MM.1S (cell line): ENCODE results near the gene CILP2.

Experiments
- DNase-seq: peaks from one replicate; pipeline ENCODE4 v3.0.0-alpha.2; 2015
- H2AFZ ChIP-seq: fragments of 300-600 bp; sonication (generic); 2 replicates; pipeline ENCODE4 v1.6.0; 2016; ENCODE audit warnings: antibody characterized with exemption, low read length
- H3F3A ChIP-seq: fragments of 300-600 bp; sonication (generic); 2 replicates; pipeline ENCODE4 v1.6.1; 2016; ENCODE audit warnings: mild to moderate bottlenecking, antibody characterized with exemption, low read length, moderate library complexity, mixed read lengths; ENCODE audit not compliant: insufficient read depth
- H3K27ac ChIP-seq: fragments of 300-600 bp; sonication (generic); 2 replicates; pipeline ENCODE4 v1.5.1; 2016; ENCODE audit warnings: mild to moderate bottlenecking, low read length
- H3K27me3 ChIP-seq: fragments of 300-600 bp; sonication (generic); replicated peaks from 2 replicates; pipeline ENCODE4 v1.6.0; 2016; ENCODE audit warnings: low read length; ENCODE audit not compliant: insufficient read depth
- H3K36me3 ChIP-seq: fragments of 300-600 bp; sonication (generic); replicated peaks from 2 replicates; pipeline ENCODE4 v1.6.1; 2016; ENCODE audit warnings: mild to moderate bottlenecking, low read length, mixed read lengths; ENCODE audit not compliant: insufficient read depth
- H3K4me1 ChIP-seq: fragments of 300-600 bp; sonication (generic); 2 replicates; pipeline ENCODE4 v1.6.1; 2016; ENCODE audit warnings: low read length, mixed read lengths
- H3K4me2 ChIP-seq: fragments of 300-600 bp; sonication (generic); 2 replicates; pipeline ENCODE4 v1.6.0; 2016; ENCODE audit warnings: low read depth, low read length
- H3K4me3 ChIP-seq: fragments of 300-600 bp; sonication (generic); 2 replicates; pipeline ENCODE4 v1.5.1; 2016; ENCODE audit warnings: low read length, mixed read lengths
- H3K79me2 ChIP-seq: fragments of 300-600 bp; sonication (generic); 2 replicates; pipeline ENCODE4 v1.6.1; 2016; ENCODE audit warnings: mixed run types, low read length, mixed read lengths
- H3K9ac ChIP-seq: fragments of 300-600 bp; sonication (generic); 2 replicates; pipeline ENCODE4 v1.6.1; 2016; ENCODE audit warnings: low read length, mixed read lengths
- H3K9me2 ChIP-seq: fragments of 300-600 bp; sonication (generic); replicated peaks from 2 replicates; pipeline ENCODE4 v1.6.1; 2016; ENCODE audit warnings: mild to moderate bottlenecking, low read length, mixed read lengths; ENCODE audit not compliant: insufficient read depth
- H3K9me3 ChIP-seq: fragments of 300-600 bp; sonication (generic); replicated peaks from 2 replicates; pipeline ENCODE4 v1.6.1; 2016; ENCODE audit warnings: mild to moderate bottlenecking, low read length, mixed read lengths; ENCODE audit not compliant: insufficient read depth
- H4K20me1 ChIP-seq: fragments of 300-600 bp; sonication (generic); 2 replicates; pipeline ENCODE4 v1.6.1; 2016; ENCODE audit warnings: mild to moderate bottlenecking, low read length, moderate library complexity, mixed read lengths; ENCODE audit not compliant: insufficient read depth
- EZH2 ChIP-seq: fragments of 300-600 bp; sonication (generic); optimal IDR thresholded peaks from 2 replicates; pipeline ENCODE3; 2017; ENCODE audit warnings: low read depth, mild to moderate bottlenecking, antibody characterized with exemption, low read length, mixed read lengths
- EZH2phosphoT487 ChIP-seq: fragments of 300-600 bp; sonication (generic); IDR thresholded peaks from 2 replicates; pipeline ENCODE4 v1.6.1; 2018; ENCODE audit warnings: antibody characterized with exemption, low read length
- TF ChIP-seq, protein P1 (sequence below): fragments of 300-600 bp; sonication (generic); IDR thresholded peaks from 2 replicates; pipeline ENCODE4 v1.5.1; 2016; ENCODE audit warnings: antibody characterized with exemption, low read length, mixed read lengths

The CILP2 gene

DNA sequence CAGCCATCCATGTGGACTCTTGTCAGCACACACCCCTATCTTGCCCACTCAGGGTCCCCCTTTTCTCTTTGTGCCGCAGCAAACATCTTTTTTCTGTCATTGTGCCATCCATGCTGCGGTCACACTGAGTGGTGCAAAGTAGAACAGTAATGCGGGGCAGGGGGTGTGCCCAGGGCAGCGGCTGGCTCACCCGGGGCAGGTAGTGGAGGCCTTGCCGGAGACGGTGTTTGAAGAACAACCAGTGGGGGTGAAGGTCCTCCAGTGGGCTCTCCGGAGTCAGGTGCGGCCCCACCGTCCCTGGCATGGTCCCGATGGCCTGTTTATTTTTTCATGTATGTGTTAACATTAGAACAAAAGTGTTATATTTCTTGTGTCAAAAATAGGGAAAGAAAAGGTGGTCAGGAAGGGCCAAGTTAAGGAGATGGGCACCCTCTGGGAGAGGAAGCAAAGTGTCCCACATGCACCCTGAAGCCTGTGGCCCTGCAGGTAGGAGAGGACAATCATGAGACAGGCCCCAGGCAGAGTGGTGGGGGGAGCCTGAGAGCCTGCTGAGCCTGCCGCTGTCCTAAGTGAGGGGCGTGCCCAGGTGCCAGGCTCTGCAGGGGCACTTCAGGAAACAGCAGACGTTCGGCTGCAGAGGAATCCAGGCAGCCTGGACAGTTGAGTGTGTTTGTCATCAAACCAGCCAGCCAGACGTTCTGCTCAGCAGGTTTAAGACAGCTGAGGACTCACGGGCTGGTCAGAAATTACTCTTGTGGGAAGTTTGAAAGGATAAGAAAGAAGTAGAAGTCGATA is 35.1 kb upstream of the CILP2 start:
- H3K9ac ChIP-seq, result no peak overlapping the region
- DNase-seq, result no peak

DNA sequence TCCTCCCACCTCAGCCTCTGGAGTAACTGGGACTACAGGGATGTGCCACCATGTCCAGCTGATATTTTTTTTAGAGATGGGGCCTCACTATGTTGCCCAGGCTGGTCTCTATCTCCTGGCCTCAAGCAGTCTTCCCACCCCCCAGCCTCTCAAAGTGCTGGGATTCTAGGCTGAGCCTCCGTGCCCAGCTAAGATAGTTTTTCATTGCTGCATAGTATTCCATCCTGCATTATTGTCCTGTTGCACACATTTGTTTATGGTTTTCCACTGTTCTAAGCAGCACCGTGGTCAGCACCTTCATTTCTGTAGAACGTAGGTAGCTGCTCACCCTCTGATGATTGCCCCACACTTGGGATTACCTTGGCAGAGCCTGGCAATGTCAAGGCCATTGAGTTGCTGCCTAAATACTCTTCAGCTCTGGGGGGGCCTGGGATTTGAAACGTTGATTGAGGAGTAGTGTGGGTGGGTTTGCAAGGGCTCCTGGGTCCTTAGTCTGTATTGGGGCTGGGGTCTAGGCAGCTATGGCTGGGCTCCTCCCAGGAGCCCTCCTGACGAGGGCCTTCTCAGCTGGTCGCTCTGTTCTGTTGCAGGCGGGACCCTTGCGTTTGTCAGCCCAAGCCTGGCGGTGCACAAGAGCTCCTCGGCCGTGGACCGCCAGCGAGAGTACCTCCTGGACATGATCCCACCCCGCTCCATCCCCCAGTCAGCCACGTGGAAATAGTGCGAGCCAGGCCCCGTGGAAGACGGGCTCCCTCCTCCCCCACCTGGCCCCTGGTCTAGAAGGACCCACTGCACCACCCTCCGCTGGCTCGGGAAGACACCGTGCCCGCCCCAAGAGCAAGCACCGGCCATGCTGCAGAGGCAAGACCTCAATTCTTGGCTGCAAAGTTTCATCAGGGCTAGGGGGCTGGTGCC is 33.1 kb upstream of the CILP2 start:
- Histone ChIP-seq H3K4me2 (no peak overlapping the region), H3K27me3 (no peaks in the 10 kb centered on the region), H2AFZ (no peak overlapping the region), H3K9ac (no peak overlapping the region), H3K36me3 (no peaks in the 10 kb centered on the region), H4K20me1 (no peaks in the 10 kb centered on the region), H3K79me2 (no peaks in the 10 kb centered on the region), H3K4me3 (no peak overlapping the region), H3K27ac (no peak overlapping the region), H3K9me2 (no peaks in the 10 kb centered on the region), H3F3A (no peaks in the 10 kb centered on the region), H3K9me3 (no peaks in the 10 kb centered on the region), H3K4me1 (no peaks in the 10 kb centered on the region)
- TF ChIP-seq EZH2 (no peak), EZH2phosphoT487 (no peak)
- TF ChIP-seq, protein P1, sequence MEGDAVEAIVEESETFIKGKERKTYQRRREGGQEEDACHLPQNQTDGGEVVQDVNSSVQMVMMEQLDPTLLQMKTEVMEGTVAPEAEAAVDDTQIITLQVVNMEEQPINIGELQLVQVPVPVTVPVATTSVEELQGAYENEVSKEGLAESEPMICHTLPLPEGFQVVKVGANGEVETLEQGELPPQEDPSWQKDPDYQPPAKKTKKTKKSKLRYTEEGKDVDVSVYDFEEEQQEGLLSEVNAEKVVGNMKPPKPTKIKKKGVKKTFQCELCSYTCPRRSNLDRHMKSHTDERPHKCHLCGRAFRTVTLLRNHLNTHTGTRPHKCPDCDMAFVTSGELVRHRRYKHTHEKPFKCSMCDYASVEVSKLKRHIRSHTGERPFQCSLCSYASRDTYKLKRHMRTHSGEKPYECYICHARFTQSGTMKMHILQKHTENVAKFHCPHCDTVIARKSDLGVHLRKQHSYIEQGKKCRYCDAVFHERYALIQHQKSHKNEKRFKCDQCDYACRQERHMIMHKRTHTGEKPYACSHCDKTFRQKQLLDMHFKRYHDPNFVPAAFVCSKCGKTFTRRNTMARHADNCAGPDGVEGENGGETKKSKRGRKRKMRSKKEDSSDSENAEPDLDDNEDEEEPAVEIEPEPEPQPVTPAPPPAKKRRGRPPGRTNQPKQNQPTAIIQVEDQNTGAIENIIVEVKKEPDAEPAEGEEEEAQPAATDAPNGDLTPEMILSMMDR, result no peak
- no peak for DNase-seq

More for the DNA sequence above, 35.1 kb upstream of the CILP2 start:
- Histone ChIP-seq H3K9me2 (no peaks in the 10 kb centered on the region), H3K27ac (no peak overlapping the region), H3K79me2 (no peaks in the 10 kb centered on the region), H3F3A (no peaks in the 10 kb centered on the region), H4K20me1 (no peaks in the 10 kb centered on the region), H3K4me2 (no peak overlapping the region), H3K4me3 (no peak overlapping the region), H3K27me3 (no peaks in the 10 kb centered on the region), H3K9me3 (no peaks in the 10 kb centered on the region), H3K4me1 (no peaks in the 10 kb centered on the region), H3K36me3 (no peaks in the 10 kb centered on the region), H2AFZ (no peak overlapping the region)
- TF ChIP-seq EZH2phosphoT487, result no peak
- TF ChIP-seq, protein P1, result no peak

DNA sequence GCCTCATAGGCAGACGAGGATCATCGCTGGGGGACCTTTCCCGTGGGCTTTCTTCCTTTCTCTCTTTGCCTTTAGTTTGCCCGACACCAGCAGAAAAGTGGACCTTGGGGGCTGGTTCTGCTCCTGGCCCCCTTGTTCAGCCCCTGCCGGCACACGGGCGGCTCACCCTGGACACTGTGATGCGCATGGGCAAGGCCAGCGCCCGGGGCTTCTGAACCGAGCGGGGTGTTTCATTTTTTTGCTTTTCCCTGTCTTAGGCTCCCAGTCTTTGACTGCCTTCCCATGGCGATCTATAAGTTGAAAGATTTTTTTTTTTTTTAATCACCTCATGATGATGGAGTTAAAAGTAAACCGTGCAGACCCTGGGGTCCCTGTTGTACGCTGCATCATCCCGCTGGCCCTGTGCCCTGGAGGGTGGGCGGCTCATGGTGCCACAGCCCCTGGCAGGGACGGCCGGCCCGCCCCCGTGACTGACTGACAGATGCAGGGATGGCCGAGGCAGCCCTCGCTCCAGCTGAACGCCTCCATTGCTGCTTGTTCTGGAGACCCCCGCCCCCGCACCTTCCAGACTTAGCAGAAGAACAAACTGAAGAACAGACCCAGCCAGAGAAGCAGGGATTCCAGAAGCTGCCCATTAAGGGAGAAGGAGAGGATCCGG is 32.3 kb upstream of the CILP2 start:
- H3K4me3 ChIP-seq, result no peak overlapping the region
- H3K9ac ChIP-seq, result no peak overlapping the region
- DNase-seq, result no peak
- no peaks in the 10 kb centered on the region for H3F3A ChIP-seq
- H3K36me3 ChIP-seq, result no peaks in the 10 kb centered on the region
- H3K9me3 ChIP-seq, result no peaks in the 10 kb centered on the region
- H3K27ac ChIP-seq, result no peak overlapping the region
- H3K4me2 ChIP-seq, result no peak overlapping the region
- no peaks in the 10 kb centered on the region for H3K27me3 ChIP-seq
- H3K4me1 ChIP-seq, result no peaks in the 10 kb centered on the region
- TF ChIP-seq EZH2phosphoT487 (no peak), EZH2 (no peak)
- TF ChIP-seq, protein P1, result no peak
- no peaks in the 10 kb centered on the region for H4K20me1 ChIP-seq
- H3K9me2 ChIP-seq, result no peaks in the 10 kb centered on the region
- no peaks in the 10 kb centered on the region for H3K79me2 ChIP-seq
- no peak overlapping the region for H2AFZ ChIP-seq
